ENCODE data around the gene CELA3A. TPM values are rescaled to one million over a fixed set of nuclear protein-coding genes. Genes with fewer than 3 reads are reported as not detected.
A peak's percentile ranks its signal among the peaks of the same experiment; 100 is the strongest.
"Not testable (repeated sequence)": the region's sequence is repeated elsewhere in the genome, so short reads cannot be mapped to it uniquely, and the experiment has no call there.

Gene CELA3A
- polyA plus RNA-seq, 1 donor = not detected

- not testable (repeated sequence) for DNase-seq
Observed at GRCh38 chr1:21981253-21981652, 20.2 kb upstream of the CELA3A start.

DNA sequence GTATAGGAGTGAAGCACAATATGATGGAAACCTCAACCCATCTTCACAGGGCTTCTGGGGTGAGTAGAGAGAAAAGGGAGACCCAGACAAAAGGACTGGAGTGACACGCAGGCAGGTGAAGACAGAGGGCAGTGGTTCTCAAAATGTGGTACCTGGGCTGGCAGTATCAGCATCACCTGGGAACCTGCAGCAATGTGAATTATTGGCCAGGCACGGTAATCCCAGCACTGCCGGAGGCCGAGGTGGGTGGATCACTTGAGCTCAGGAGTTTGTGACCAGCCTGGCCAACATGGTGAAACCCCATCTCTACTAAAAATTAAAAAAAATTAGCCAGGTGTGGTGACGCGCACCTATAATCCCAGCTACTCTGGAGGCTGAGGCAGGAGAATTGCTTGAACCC is 19.3 kb upstream of the CELA3A start:
- not testable (repeated sequence) for DNase-seq

DNA sequence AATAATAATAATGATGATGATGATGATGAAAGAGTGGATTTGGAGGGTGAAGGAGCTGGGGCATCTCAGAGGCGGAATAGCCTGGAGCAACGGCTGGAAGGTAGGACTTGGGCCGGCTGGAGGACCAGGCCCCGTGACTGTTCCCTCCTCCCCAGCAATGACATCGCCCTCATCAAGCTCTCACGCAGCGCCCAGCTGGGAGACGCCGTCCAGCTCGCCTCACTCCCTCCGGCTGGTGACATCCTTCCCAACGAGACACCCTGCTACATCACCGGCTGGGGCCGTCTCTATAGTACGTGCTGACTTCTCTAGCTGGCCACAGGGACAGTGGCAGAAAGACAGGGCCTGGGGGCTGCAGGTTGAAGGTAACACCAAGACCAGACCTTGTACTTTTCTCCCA is 17.9 kb upstream of the CELA3A start:
- DNase-seq = not testable (repeated sequence)

DNA sequence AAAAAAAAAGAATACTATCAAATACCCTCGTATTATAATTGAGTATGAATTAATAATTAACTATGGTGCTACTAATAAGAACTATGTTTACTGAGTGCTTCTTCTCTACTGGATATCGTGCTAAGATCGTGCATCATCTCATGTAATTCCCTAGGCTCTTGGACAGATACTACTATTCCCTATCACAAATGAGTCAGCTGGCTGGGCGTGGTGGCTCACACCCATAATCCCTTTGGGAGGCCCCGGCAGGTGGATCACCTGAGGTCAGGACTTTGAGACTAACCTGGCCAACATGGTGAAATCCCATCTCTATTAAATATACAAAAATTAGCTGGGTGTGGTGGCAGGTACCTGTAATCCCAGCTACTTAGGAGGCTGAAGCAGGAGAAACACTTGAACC is 15.6 kb upstream of the CELA3A start:
- DNase-seq = not testable (repeated sequence)

DNA sequence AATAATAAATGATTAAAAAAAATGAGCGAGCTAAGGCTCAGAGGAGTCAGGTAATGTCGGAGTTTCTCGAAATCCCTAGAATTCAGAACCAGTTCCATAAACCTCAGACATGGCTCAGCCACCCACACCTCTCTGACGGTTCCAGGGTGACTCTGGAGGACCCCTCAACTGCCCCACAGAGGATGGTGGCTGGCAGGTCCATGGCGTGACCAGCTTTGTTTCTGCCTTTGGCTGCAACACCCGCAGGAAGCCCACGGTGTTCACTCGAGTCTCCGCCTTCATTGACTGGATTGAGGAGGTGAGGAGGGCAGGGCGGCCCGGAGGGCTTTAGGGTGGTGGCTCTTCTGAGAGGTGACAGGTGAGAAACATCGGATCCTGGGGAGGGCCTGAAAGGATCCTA is 15.1 kb upstream of the CELA3A start:
- not testable (repeated sequence) for DNase-seq

GRCh38 chr1:21989672-21990393 is 11.6 kb upstream of the CELA3A start:
- DNase-seq = not testable (repeated sequence)

DNA sequence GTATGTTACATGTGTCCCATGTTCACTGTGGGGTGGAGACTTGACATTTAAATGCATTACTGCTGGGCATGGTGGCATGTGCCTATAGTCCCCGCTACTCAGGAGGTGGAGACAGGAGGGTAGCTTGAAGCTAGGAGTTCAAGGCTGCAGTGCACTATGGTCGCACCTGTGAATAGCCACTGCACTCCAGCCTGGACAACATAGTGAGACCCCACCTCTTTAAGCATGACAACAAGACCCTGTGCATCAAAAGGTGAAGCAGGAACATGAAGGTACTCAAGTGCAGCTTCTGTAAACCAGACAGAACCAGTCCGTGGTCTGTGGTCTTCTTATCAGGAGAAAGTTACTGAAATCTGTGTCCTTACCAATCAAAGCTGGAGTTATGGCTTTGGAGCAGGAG is 9.3 kb upstream of the CELA3A start:
- DNase-seq = not testable (repeated sequence)

- not testable (repeated sequence) for DNase-seq
Observed at GRCh38 chr1:21994716-21995115, 6.7 kb upstream of the CELA3A start.

DNA sequence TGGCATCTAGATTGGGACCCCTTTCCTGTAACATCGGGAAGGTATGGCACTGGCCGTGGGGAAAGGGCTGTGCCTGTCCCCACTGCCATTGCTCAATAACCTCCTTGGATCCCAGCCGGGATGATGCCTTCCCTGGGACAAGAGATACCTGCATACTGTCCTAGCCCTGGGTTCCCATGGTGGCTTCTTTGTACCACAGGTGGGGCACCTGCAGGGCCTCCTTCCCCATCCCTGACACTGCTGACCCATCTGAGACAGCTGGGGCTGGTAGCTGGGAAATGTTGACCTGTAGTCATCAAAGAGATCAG is 4.8 kb upstream of the CELA3A start:
- not testable (repeated sequence) for DNase-seq

GRCh38 chr1:21997891-21998623 is 3.4 kb upstream of the CELA3A start:
- DNase-seq = not testable (repeated sequence)

- DNase-seq = not testable (repeated sequence)
Observed at GRCh38 chr1:21998624-21999294, 2.7 kb upstream of the CELA3A start.

DNA sequence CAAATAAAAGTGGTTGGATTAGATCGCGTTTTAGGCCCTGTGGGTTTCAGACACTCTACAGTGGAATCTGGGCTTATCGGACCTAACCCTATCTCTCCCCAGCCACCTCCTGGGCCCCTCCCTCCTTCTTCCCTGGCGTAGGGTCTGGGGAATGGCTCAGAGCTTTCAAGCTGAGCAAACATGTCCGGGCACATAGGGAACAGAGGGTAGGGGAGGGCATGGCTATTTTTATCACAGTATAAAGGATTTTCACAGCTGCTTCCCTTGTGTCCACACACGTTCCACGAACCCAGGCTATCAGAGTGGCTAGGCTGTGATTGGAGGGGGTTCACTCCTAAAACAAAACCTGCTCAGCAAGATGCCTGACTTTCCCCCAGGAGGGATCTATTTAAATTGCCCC is 1.8 kb upstream of the CELA3A start:
- not testable (repeated sequence) for DNase-seq

GRCh38 chr1:22002461-22002860 is 1.0 kb downstream of the CELA3A start:
- not testable (repeated sequence) for DNase-seq

GRCh38 chr1:22002875-22003274 is 1.4 kb downstream of the CELA3A start:
- DNase-seq = not testable (repeated sequence)

DNA sequence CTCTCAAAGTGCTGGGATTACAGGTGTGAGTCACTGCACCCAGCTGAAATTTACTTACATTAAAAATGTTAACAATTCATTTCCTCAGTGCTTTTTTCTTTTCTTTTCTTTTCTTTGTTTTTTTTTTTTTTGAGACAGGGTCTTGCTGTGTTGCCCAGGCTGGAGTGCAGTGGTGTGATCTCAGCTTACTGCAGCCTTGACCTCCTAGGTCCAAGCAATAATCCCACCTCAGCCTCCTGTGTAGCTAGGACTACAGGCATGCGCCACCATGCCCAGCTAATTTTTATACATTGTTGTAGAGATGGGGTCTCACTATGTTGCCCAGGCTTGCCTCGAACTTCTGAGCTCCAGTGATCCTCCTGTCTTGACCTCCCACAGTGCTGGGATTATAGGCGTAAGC is 2.5 kb downstream of the CELA3A start:
- not testable (repeated sequence) for DNase-seq

DNA sequence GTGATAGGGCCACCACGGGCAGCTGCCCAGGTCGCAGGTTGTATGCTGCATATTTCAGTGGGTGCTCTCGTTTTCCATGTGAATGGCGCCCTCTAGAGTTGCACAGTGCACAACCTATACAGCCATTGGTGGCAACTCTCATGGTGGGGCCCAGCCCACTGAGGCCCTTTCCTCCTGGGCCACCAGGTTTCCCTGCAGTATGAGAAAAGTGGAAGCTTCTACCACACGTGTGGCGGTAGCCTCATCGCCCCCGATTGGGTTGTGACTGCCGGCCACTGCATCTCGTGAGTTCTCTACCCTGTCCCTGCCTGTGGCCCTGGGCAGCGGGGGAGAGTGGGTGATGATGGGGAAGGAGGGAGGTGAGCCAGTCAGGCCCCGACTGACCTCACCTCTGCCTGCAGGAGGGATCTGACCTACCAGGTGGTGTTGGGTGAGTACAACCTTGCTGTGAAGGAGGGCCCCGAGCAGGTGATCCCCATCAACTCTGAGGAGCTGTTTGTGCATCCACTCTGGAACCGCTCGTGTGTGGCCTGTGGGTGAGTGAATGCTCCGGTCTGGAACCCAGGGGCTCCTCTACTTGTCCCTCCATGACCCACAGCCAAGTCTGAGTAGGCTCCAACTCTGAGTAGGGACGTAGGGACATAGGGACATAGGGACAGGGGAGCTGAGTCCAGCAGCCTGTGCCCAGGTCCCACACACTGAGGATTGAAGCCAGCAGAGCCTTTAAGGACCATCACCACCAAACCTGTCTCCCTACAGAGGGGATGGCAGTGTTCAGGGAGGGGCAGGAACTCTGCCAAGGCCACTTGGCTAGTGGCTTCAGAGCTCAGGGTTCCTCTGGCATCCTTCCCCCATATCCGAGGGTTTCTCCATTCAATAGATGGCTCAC is 4.0 kb downstream of the CELA3A start:
- peak; percentile 4 for DNase-seq

DNA sequence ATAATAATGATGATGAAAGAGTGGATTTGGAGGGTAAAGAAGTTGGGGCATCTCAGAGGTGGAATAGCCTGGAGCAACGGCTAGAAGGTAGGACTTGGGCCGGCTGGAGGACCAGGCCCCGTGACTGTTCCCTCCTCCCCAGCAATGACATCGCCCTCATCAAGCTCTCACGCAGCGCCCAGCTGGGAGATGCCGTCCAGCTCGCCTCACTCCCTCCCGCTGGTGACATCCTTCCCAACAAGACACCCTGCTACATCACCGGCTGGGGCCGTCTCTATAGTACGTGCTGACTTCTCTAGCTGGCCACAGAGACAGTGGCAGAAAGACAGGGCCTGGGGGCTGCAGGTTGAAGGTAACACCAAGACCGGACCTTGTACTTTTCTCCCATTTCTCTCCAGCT is 5.3 kb downstream of the CELA3A start:
- DNase-seq = not testable (repeated sequence)

DNA sequence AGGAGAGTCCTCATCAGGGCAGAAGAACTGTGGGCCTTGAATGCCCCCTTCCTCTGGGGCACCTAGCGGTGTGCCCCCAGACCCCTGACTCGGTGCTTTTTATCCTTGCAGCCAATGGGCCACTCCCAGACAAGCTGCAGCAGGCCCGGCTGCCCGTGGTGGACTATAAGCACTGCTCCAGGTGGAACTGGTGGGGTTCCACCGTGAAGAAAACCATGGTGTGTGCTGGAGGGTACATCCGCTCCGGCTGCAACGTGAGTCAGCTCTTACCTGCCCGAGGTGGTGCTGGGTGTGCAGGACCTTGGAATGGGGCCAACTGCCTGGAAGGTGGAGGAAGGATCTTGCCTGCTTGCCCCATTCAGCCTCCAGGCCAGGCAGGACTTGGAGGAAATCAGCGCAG is 5.8 kb downstream of the CELA3A start:
- not testable (repeated sequence) for DNase-seq

- not testable (repeated sequence) for DNase-seq
Observed at GRCh38 chr1:22009566-22009965, 8.1 kb downstream of the CELA3A start.

- DNase-seq = not testable (repeated sequence)
Observed at GRCh38 chr1:22012752-22013151, 11.3 kb downstream of the CELA3A start.

DNA sequence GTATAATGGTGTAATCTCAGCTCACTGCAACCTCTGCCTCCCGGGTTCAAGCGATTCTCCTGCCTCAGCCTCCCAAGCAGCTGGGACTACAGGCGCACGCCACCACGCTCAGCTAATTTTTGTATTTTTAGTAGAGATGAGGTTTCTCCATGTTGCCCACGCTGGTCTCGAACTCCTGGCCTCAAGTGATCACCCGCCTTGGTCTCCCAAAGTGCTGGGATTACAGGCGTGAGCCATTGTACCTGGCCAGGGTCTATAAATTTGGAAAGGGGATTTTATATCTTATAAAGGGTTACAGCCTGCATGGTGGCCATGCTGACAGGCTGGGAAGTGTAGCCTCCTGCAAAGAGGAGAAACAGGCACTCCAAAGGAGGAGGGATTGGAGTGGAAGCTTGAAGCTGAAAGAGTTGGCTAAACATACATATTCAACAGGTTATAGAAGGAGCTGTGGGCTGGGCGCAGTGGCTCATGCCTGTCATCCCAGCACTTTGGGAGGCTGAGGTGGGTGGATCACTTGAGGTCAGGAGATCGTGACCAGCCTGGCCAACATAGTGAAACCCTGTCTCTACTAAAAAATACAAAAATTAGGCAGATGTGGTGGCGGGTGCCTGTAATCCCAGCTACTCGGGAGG is 13.2 kb downstream of the CELA3A start:
- DNase-seq = not testable (repeated sequence)

All from left kidney (tissue), 2 donors.